ENCODE measurements around the gene ZNF576.

DNA sequence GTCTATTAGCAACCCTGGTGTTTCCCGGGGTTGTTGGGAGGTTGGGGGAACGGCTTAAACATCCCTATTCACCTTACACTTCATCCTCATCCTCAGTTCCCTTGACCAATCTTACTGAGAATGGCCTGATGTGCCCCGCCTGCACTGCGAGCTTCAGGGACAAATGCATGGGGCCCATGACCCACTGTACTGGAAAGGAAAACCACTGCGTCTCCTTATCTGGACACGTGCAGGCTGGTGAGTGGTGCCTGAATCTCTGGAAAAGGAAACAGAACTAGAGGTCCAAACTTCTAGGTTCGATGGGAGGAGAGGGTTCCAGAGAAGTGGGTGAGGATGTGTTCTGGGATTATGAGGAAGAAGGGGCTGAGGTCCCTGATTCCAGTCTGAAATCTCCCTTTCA lies 14.9 kb upstream of the ZNF576 start:
- TF ChIP-seq, protein P1, sequence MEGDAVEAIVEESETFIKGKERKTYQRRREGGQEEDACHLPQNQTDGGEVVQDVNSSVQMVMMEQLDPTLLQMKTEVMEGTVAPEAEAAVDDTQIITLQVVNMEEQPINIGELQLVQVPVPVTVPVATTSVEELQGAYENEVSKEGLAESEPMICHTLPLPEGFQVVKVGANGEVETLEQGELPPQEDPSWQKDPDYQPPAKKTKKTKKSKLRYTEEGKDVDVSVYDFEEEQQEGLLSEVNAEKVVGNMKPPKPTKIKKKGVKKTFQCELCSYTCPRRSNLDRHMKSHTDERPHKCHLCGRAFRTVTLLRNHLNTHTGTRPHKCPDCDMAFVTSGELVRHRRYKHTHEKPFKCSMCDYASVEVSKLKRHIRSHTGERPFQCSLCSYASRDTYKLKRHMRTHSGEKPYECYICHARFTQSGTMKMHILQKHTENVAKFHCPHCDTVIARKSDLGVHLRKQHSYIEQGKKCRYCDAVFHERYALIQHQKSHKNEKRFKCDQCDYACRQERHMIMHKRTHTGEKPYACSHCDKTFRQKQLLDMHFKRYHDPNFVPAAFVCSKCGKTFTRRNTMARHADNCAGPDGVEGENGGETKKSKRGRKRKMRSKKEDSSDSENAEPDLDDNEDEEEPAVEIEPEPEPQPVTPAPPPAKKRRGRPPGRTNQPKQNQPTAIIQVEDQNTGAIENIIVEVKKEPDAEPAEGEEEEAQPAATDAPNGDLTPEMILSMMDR (IDR thresholded peaks at IDR 0.05): no peak
- no peak for TF ChIP-seq POLR2AphosphoS5 (IDR thresholded peaks at IDR 0.05)

Data from suprapubic skin (tissue), 3 donors.